Measurements from ENCODE around the gene LRCH1.

The LRCH1 gene

DNA sequence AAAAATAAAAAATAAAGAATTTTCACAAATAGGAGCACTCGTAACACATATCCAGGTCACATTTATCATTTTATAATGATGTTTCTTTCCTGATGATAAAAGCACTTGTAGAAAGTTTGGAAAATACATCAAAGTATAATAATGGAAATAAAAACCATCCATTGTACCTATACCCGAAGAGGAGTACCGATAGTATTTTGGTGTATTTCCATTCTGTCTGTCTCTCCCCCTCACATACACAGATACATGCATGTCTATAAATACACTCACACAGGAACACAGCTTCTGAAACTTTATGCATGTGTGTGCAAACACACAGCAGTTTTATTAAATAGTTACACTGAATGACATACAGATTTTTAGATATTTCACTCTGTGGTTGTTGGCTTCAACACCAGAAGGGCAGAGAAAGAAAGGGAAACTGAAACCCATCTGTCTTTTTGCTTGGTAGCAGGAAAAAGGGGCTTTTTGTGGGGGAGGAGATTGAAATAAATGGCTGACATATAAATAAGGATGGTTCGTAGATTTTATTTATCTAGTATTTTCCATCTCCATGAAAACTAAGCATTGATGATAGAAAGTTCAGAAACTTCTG, 114.8 kb downstream of the LRCH1 start:
- no peak for DNase-seq

DNA sequence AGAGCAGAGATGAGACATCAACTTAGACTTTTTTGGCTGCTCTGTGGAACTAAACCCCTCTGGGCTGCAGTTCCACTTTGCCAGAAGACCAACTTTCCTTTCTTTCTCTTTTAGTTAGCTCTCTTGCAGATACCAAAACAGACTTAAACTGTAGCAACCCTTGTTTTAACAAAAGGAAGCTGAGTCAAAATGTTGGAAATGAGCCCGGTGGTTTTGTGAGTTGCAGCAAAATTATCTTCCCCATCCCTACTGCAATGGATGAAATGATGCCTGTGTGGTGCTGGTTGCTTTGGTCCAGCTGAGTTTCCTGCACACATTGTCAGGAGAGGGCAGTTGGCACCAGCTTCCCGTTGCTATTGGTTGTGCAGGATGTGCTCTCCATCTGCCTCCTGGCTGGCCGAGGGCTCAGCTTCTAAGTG, 115.3 kb downstream of the LRCH1 start:
- DNase-seq, result peak; percentile 91

- no peak for DNase-seq
These were observed 116.1 kb downstream of the LRCH1 start for GRCh38 chr13:46668931-46669525.

- no peak for DNase-seq
These were observed 119.5 kb downstream of the LRCH1 start for GRCh38 chr13:46672338-46673090.

DNA sequence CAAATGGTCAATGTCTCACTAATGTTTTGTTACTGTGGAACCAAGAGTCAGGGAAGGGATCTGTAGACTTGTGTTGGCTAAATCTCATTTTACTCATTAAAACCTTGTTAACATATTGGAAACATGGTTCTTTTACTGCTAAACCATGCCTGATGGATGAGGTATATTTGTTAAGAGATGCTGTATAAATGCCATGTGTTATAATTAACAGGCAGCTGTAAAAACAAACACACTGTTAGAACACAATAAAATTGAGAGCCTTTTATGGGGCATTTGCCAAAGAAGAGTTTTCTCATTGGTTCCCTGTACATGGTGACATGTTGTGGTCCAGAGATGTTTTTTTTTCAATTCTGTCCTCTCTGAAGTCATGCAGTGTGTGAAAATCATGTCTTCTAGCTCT, 122.0 kb downstream of the LRCH1 start:
- DNase-seq, result peak; percentile 29

DNA sequence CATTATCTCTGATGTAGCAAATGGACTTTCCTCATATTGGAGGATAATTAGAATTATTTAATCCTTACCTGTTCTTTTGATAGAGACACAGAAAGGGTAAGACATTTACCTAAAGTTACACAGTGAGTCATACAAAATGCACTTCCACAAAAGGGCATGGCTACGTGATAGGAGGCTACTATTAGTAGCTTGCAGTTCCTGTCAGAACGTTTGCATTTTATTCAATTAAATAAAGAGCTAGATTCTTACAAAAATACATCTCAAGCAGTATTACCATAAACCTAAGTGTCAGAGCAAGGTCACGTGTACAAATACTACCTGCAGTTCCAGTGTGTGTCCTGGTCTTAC, 123.4 kb downstream of the LRCH1 start:
- no peak for DNase-seq

DNA sequence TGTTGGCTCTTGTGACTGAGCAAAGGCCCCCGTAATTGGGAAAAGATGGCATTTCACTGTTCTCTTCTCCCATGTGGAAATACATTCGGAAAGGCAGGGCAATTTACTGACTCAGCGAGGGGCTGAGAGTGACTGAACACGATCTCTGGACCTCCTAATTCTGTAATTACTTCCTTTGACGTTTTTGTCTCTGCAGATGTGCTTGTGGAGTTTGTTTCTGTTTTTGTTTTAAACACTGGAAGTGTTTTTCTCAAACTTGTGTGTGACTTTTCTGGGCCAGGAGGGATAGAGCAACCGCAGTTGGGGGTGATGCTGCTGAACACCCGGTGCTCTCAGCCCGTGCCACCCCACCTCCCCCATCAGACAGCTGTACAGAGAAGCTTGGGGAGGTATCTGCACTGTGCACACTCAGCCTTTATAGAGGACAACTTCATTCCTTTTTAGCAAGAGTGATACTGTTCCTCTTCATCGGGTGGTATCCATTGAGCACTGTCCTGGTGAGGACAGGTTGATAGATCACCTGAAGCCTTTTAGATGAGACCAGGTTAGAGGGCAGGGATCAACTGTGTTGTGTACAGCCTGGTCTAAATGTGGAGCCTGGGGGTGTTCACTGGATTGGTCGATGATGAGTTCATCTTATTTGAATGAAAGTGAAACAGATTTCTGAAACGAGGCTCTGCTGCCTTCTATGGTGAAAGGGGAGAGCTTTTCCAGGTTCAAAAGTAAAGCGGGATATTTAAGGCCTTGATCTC, 126.6 kb downstream of the LRCH1 start:
- DNase-seq, result peak; percentile 74

GRCh38 chr13:46682015-46682414, 129.0 kb downstream of the LRCH1 start:
- DNase-seq, result no peak

DNA sequence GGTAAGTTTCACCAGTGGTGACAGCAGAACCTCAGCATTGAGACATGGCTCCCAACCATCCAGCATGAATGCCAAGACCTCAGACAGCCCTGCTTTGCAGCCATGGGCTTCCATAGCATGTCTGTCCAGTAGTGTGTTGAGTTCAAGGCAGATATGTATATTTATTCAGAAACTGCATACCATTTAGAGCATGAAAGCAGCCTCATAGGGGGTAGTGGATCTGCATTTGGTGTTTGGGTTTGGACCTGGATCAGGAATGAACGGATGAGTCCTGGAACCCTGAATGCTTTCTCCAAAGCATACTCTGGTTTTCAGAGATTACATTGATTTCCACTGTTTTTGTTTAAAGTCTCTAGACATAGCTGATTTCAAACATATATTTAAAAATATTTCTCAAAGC, 129.7 kb downstream of the LRCH1 start:
- peak; percentile 68 for DNase-seq

- peak; percentile 50 for DNase-seq
These were observed 130.8 kb downstream of the LRCH1 start for GRCh38 chr13:46683676-46684260.

DNA sequence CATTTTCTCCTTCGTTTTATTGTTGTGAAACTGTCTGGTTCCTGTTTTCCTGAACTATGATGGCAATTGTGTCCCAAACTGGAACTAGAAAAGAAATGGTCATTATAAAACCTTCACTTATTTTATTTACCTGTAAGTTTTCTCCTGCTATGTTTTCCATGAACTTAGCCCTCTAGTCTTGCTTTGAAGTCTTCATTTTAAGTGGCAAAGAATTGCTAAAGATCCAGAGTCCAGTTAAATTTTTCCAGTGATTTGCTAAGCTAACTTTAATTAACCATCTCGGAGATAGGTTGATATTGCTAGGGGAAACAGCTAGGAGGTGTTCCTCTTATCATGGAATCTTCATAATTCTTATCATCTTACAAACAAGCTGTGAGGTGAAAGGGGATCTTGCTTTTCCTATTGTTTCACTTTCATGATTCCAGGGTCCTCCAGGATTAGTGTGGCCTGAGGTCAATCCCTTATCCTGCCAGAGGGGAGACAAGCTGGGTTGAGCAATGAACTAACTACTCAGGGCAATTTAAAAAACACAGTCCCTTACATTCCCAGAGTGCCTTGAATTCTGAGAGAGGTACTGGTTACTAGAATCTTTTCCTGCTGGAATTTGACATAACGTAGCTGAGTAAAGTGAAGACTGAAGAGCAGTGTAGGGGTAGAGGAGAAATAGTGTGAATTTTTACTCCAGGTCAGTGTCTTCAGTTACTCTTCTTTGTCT, 131.5 kb downstream of the LRCH1 start:
- peak; percentile 51 for DNase-seq

- no peak for DNase-seq
These were observed 132.2 kb downstream of the LRCH1 start for GRCh38 chr13:46685006-46685730.

DNA sequence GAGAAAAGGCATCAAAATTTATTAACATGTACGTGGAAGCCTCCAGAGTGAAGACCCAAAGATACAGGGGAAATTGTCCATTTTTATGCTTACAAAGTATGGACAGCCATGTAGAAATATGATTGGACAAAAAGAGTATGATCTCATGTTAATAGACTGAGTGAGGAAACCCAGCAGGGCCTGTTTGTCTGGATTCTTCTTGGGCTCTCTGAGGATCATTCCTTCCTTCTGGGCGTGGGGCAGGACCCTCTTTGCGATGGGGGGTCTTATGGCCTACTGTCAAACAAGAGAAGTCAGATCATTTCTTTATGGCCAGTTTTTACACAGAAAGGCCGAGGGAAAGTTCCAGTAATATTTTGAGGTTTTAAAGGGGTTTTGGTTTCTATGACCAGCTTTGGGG, 133.2 kb downstream of the LRCH1 start:
- no peak for DNase-seq

DNA sequence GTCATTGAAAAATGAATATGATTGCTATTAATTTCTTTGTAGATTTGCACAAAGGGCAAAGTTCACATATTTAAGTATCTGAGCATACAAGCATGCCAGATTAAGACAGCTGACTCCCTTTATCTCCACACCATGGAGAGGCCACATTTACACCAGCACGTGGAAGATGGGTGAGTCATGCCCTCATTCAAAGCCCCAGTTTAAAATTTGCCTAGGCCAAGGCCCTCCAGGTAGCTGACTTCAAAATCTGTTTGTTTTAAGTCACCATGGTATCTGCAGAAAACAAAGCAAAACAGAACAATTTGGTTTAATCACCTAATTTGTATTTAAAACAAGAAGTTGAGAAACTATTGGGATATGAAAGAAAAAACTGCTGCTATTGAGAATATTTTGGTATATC, 134.8 kb downstream of the LRCH1 start:
- DNase-seq, result peak; percentile 27

DNA sequence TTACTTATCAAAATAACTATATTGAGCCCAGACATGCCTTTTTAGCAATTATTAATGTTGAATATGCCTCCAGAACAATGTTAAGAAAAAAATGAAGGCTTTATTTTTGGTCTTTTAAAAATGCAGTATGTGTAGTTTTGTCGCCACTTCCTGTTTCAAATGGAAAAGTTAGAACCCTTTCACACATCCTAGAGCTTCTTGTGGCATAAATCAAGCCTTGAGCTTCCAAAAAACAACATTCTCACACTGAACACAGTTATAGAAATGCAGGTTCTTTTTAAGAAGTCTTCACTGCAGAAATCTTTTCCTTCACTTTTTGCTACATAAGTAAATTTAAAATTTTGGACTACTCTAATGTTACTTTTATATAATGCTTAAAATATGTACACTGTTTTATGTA, 135.3 kb downstream of the LRCH1 start:
- peak; percentile 40 for DNase-seq

GRCh38 chr13:46698014-46698413, 145.0 kb downstream of the LRCH1 start:
- DNase-seq, result no peak

- DNase-seq, result no peak
These were observed 146.0 kb downstream of the LRCH1 start for GRCh38 chr13:46698910-46699460.

GRCh38 chr13:46712524-46712923, 159.6 kb downstream of the LRCH1 start:
- no peak for DNase-seq

DNA sequence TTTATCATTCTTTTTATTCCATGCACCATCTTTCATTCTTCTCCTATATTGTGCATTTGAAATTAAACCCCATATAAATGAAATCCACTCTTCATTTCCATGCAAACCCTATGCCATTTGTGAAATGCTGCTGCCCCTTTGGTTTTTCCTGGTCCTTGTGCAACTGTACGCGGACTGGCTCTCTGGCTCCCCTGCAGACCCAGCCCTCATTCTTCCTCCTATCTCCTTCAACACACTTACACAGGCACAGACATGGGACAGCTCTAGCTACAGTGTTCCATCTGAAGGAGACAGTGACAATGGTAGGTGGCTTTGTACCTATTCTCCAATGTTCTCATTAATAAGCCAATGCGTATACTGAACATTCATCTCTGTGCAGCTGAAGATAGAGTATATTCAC, 162.4 kb downstream of the LRCH1 start:
- no peak for DNase-seq

GRCh38 chr13:46716821-46717220, 163.9 kb downstream of the LRCH1 start:
- no peak for DNase-seq

- no peak for DNase-seq
These were observed 164.3 kb downstream of the LRCH1 start for GRCh38 chr13:46717275-46717674.

Measured in fibroblast of skin of scalp (primary cell).